SK-N-SH treated with all-trans-retinoic acid at 6 μM for 48 hours (cell line): ENCODE measurements around the gene SUPT3H.

ENCODE experiments used
- ARNTL ChIP-seq: fragments of 450-650 bp; formaldehyde crosslinking; IDR thresholded peaks from 2 replicates; pipeline ENCODE4 v1.5.0; 2020; ENCODE audit warnings: low read depth, mild to moderate bottlenecking, moderate library complexity, borderline replicate concordance
- BACH2 ChIP-seq: fragments of 250-450 bp; sonication (Bioruptor Pico); IDR thresholded peaks from 2 replicates; pipeline ENCODE4 v1.9.0; 2021; ENCODE audit warnings: mild to moderate bottlenecking, borderline replicate concordance
- CSDC2 ChIP-seq: fragments of 250-450 bp; sonication (Bioruptor Pico); IDR thresholded peaks from 2 replicates; pipeline ENCODE4 v1.5.0; 2020; ENCODE audit warnings: mild to moderate bottlenecking, moderate library complexity
- ESRRG ChIP-seq: fragments of 250-450 bp; sonication (Bioruptor Pico); IDR thresholded peaks from 2 replicates; pipeline ENCODE4 v1.6.1; 2021; ENCODE audit warnings: mild to moderate bottlenecking
- RARB ChIP-seq: fragments of 250-450 bp; sonication (Bioruptor Pico); IDR thresholded peaks from 2 replicates; pipeline ENCODE4 v1.8.0; 2021; ENCODE audit warnings: mild to moderate bottlenecking, moderate library complexity
- ZFP3 ChIP-seq: fragments of 250-450 bp; sonication (Bioruptor Pico); IDR thresholded peaks from 2 replicates; pipeline ENCODE4 v1.5.0; 2020; ENCODE audit warnings: mild to moderate bottlenecking, moderate library complexity
- ZFP30 ChIP-seq: fragments of 450-650 bp; formaldehyde crosslinking; IDR thresholded peaks from 2 replicates; pipeline ENCODE4 v1.5.0; 2022; ENCODE audit warnings: mild to moderate bottlenecking, moderate library complexity
- ZNF565 ChIP-seq: fragments of 450-650 bp; formaldehyde crosslinking; conservative IDR thresholded peaks from 2 replicates; pipeline ENCODE4 v1.5.0; 2020; ENCODE audit warnings: low read depth, mild to moderate bottlenecking, moderate library complexity
- ZNF70 ChIP-seq: fragments of 450-650 bp; formaldehyde crosslinking; IDR thresholded peaks from 2 replicates; pipeline ENCODE4 v1.5.0; 2020; ENCODE audit warnings: mild to moderate bottlenecking, moderate library complexity
- ZNF8 ChIP-seq: fragments of 450-650 bp; formaldehyde crosslinking; IDR thresholded peaks from 2 replicates; pipeline ENCODE4 v1.5.0; 2020; ENCODE audit warnings: mild to moderate bottlenecking, moderate library complexity
- TF ChIP-seq, protein P1 (sequence below): fragments of 250-450 bp; sonication (Bioruptor Pico); IDR thresholded peaks from 2 replicates; pipeline ENCODE4 v1.8.0; 2020; ENCODE audit warnings: mild to moderate bottlenecking, moderate library complexity, borderline replicate concordance
- TF ChIP-seq, protein P2 (sequence below): fragments of 250-450 bp; sonication (Bioruptor Pico); IDR thresholded peaks from 2 replicates; pipeline ENCODE4 v1.5.1; 2020; ENCODE audit warnings: low read depth, mild to moderate bottlenecking, moderate library complexity
- TF ChIP-seq, protein P3 (sequence below): fragments of 250-450 bp; sonication (Bioruptor Pico); IDR thresholded peaks from 2 replicates; pipeline ENCODE4 v1.8.0; 2021; ENCODE audit warnings: low read depth, mild to moderate bottlenecking, moderate library complexity, borderline replicate concordance

DNA sequence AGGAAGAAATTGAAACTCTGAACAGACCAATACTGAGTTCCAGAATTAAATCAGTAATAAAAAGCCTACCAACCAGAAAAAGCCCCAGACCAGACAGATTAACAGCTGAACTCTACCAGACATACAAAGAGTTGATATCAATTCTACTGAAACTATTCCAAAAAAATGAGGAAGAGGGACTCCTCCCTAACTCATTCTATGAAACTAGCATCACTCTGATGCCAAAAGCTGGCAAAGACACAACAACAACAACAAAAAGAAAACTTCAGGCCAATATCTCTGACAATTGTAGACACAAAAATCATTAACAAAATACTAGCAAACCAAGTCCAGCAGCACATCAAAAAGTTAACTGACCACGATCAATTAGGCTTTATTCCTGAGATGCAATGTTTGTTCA is 295.6 kb downstream of the SUPT3H start:
- TF ChIP-seq, protein P1, sequence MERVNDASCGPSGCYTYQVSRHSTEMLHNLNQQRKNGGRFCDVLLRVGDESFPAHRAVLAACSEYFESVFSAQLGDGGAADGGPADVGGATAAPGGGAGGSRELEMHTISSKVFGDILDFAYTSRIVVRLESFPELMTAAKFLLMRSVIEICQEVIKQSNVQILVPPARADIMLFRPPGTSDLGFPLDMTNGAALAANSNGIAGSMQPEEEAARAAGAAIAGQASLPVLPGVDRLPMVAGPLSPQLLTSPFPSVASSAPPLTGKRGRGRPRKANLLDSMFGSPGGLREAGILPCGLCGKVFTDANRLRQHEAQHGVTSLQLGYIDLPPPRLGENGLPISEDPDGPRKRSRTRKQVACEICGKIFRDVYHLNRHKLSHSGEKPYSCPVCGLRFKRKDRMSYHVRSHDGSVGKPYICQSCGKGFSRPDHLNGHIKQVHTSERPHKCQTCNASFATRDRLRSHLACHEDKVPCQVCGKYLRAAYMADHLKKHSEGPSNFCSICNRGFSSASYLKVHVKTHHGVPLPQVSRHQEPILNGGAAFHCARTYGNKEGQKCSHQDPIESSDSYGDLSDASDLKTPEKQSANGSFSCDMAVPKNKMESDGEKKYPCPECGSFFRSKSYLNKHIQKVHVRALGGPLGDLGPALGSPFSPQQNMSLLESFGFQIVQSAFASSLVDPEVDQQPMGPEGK (CRISPR knock-in tag): no peak
- TF ChIP-seq ZNF8 (CRISPR knock-in tag): no peak
- no peak for TF ChIP-seq ZFP3 (CRISPR knock-in tag)
- TF ChIP-seq ARNTL (CRISPR knock-in tag): no peak
- TF ChIP-seq, protein P2, sequence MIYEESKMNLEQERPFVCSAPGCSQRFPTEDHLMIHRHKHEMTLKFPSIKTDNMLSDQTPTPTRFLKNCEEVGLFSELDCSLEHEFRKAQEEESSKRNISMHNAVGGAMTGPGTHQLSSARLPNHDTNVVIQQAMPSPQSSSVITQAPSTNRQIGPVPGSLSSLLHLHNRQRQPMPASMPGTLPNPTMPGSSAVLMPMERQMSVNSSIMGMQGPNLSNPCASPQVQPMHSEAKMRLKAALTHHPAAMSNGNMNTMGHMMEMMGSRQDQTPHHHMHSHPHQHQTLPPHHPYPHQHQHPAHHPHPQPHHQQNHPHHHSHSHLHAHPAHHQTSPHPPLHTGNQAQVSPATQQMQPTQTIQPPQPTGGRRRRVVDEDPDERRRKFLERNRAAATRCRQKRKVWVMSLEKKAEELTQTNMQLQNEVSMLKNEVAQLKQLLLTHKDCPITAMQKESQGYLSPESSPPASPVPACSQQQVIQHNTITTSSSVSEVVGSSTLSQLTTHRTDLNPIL (CRISPR knock-in tag): no peak
- TF ChIP-seq RARB: no peak
- no peak for TF ChIP-seq ZFP30 (CRISPR knock-in tag)
- TF ChIP-seq ZNF565: no peak
- TF ChIP-seq ZNF70: no peak
- no peak for TF ChIP-seq ESRRG (CRISPR knock-in tag)
- no peak for TF ChIP-seq BACH2 (CRISPR knock-in tag)
- no peak for TF ChIP-seq CSDC2 (CRISPR knock-in tag)
- TF ChIP-seq, protein P3, sequence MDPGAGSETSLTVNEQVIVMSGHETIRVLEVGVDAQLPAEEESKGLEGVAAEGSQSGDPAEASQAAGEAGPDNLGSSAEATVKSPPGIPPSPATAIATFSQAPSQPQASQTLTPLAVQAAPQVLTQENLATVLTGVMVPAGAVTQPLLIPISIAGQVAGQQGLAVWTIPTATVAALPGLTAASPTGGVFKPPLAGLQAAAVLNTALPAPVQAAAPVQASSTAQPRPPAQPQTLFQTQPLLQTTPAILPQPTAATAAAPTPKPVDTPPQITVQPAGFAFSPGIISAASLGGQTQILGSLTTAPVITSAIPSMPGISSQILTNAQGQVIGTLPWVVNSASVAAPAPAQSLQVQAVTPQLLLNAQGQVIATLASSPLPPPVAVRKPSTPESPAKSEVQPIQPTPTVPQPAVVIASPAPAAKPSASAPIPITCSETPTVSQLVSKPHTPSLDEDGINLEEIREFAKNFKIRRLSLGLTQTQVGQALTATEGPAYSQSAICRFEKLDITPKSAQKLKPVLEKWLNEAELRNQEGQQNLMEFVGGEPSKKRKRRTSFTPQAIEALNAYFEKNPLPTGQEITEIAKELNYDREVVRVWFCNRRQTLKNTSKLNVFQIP: no peak
